ENCODE measurements around the gene BUD31.
"Not testable (repeated sequence)": the region's sequence is repeated elsewhere in the genome, so short reads cannot be mapped to it uniquely, and the experiment has no call there.

GRCh38 chr7:99415513-99416127 is 6.9 kb downstream of the BUD31 start:
- not testable (repeated sequence) for TF ChIP-seq POLR2AphosphoS5 (IDR thresholded peaks at IDR 0.05; ENCODE audit: low read depth); CREB1 (CRISPR knock-in tag; IDR thresholded peaks at IDR 0.05; ENCODE audit: low read depth); EZH2 (IDR thresholded peaks at IDR 0.05; ENCODE audit: low read depth, unreplicated experiment); EZH2phosphoT487 (IDR thresholded peaks at IDR 0.05; ENCODE audit: unreplicated experiment); STAT1 (IDR thresholded peaks at IDR 0.05; ENCODE audit: unreplicated experiment)
- TF ChIP-seq, protein P1, sequence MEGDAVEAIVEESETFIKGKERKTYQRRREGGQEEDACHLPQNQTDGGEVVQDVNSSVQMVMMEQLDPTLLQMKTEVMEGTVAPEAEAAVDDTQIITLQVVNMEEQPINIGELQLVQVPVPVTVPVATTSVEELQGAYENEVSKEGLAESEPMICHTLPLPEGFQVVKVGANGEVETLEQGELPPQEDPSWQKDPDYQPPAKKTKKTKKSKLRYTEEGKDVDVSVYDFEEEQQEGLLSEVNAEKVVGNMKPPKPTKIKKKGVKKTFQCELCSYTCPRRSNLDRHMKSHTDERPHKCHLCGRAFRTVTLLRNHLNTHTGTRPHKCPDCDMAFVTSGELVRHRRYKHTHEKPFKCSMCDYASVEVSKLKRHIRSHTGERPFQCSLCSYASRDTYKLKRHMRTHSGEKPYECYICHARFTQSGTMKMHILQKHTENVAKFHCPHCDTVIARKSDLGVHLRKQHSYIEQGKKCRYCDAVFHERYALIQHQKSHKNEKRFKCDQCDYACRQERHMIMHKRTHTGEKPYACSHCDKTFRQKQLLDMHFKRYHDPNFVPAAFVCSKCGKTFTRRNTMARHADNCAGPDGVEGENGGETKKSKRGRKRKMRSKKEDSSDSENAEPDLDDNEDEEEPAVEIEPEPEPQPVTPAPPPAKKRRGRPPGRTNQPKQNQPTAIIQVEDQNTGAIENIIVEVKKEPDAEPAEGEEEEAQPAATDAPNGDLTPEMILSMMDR (conservative IDR thresholded peaks at IDR 0.05; ENCODE audit: low read depth in 2 of 2), result peak; percentile 65 to 68
- TF ChIP-seq, protein P2, sequence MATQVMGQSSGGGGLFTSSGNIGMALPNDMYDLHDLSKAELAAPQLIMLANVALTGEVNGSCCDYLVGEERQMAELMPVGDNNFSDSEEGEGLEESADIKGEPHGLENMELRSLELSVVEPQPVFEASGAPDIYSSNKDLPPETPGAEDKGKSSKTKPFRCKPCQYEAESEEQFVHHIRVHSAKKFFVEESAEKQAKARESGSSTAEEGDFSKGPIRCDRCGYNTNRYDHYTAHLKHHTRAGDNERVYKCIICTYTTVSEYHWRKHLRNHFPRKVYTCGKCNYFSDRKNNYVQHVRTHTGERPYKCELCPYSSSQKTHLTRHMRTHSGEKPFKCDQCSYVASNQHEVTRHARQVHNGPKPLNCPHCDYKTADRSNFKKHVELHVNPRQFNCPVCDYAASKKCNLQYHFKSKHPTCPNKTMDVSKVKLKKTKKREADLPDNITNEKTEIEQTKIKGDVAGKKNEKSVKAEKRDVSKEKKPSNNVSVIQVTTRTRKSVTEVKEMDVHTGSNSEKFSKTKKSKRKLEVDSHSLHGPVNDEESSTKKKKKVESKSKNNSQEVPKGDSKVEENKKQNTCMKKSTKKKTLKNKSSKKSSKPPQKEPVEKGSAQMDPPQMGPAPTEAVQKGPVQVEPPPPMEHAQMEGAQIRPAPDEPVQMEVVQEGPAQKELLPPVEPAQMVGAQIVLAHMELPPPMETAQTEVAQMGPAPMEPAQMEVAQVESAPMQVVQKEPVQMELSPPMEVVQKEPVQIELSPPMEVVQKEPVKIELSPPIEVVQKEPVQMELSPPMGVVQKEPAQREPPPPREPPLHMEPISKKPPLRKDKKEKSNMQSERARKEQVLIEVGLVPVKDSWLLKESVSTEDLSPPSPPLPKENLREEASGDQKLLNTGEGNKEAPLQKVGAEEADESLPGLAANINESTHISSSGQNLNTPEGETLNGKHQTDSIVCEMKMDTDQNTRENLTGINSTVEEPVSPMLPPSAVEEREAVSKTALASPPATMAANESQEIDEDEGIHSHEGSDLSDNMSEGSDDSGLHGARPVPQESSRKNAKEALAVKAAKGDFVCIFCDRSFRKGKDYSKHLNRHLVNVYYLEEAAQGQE (IDR thresholded peaks at IDR 0.05; ENCODE audit: unreplicated experiment), result not testable (repeated sequence)
